Endothelial cell of umbilical vein (primary cell): Measurements from ENCODE around the gene HNRNPA1L2.
"Not testable (repeated sequence)": the region's sequence is repeated elsewhere in the genome, so short reads cannot be mapped to it uniquely, and the experiment has no call there.

Source experiments
- CTCF ChIP-seq, 2 donors: IDR thresholded peaks; 1 replicate in 1 of 2; 2 replicates in 1 of 2; pipeline ENCODE4 v1.5.1; 2011; ENCODE audit warnings: low read length in 2 of 2, mild to moderate bottlenecking in 2 of 2, moderate library complexity in 2 of 2, control low read depth in 1 of 2, inconsistent platforms in 1 of 2, low read depth in 1 of 2; ENCODE audit not compliant: insufficient read depth in 1 of 2; ENCODE audit errors: extremely low read depth in 1 of 2
- MAX ChIP-seq: IDR thresholded peaks from 2 replicates; pipeline ENCODE4 v1.6.1; 2011; ENCODE audit not compliant: insufficient read depth, insufficient read length
- POLR2A ChIP-seq: IDR thresholded peaks from 2 replicates; pipeline ENCODE4 v1.6.1; 2012; ENCODE audit warnings: low read depth, mild to moderate bottlenecking, control low read depth, low read length
- POLR2AphosphoS5 ChIP-seq: IDR thresholded peaks from 2 replicates; pipeline ENCODE4 v1.6.1; 2012; ENCODE audit warnings: low read depth, mild to moderate bottlenecking, control low read depth, low read length, moderate library complexity; ENCODE audit not compliant: insufficient read depth

- TF ChIP-seq POLR2A, POLR2AphosphoS5, MAX: not testable (repeated sequence)
- peak; percentile 5 to 28 for TF ChIP-seq CTCF (IDR thresholded peaks at IDR 0.05; ENCODE audit: extremely low read depth in 1 of 2, insufficient read depth in 1 of 2, low read depth in 1 of 2, low read length in 2 of 2)
Observed at GRCh38 chr13:52609013-52609606, 33.1 kb upstream of the HNRNPA1L2 start.
